ENCODE data around the gene RABAC1. TPM values are rescaled to one million over a fixed set of nuclear protein-coding genes. Genes with fewer than 3 reads are reported as not detected.

The RABAC1 gene
- total and polyA plus RNA-seq, 2 of the 8 experiments (the other 6 are each of a cell fraction or from before 2014, with no cell fraction given), result 124 to 439 TPM

Other genes starting within 250 kb of the RABAC1 start
- gene CEACAM6, start 203.8 kb downstream of the RABAC1 start, total RNA-seq (2021; fragmentation: NEBNext Ultra II Directional; extraction: Animal tissue kit (Norgen Biotek cat#: 25700)), result not detected in 2 replicates
- not detected in 2 replicates for gene CEACAM6, start 203.8 kb downstream of the RABAC1 start, polyA plus RNA-seq (2011; rRNA removed)
- not detected in 2 replicates for gene CEACAM3, start 162.7 kb downstream of the RABAC1 start, total RNA-seq (2021; fragmentation: NEBNext Ultra II Directional; extraction: Animal tissue kit (Norgen Biotek cat#: 25700))
- not detected in 2 replicates for gene CEACAM3, start 162.7 kb downstream of the RABAC1 start, polyA plus RNA-seq (2011; rRNA removed)
- not detected in 2 replicates for gene LYPD4, start 114.6 kb downstream of the RABAC1 start, total RNA-seq (2021; fragmentation: NEBNext Ultra II Directional; extraction: Animal tissue kit (Norgen Biotek cat#: 25700))
- 0.06 TPM in 1 of 2 replicates, not detected in the other for gene LYPD4, start 114.6 kb downstream of the RABAC1 start, polyA plus RNA-seq (2011; rRNA removed)
- gene DMRTC2, start 114.3 kb downstream of the RABAC1 start, total RNA-seq (2021; fragmentation: NEBNext Ultra II Directional; extraction: Animal tissue kit (Norgen Biotek cat#: 25700)), result not detected in 2 replicates
- gene DMRTC2, start 114.3 kb downstream of the RABAC1 start, polyA plus RNA-seq (2011; rRNA removed), result not detected in 2 replicates
- gene RPS19, start 99.1 kb downstream of the RABAC1 start, total RNA-seq (2021; fragmentation: NEBNext Ultra II Directional; extraction: Animal tissue kit (Norgen Biotek cat#: 25700)), result 2,817 and 2,831 TPM in 2 replicates
- 5,751 and 9,112 TPM in 2 replicates for gene RPS19, start 99.1 kb downstream of the RABAC1 start, polyA plus RNA-seq (2011; rRNA removed)
- gene CD79A, start 82.0 kb downstream of the RABAC1 start, total RNA-seq (2021; fragmentation: NEBNext Ultra II Directional; extraction: Animal tissue kit (Norgen Biotek cat#: 25700)), result 0.54 TPM in 1 of 2 replicates, not detected in the other
- gene CD79A, start 82.0 kb downstream of the RABAC1 start, polyA plus RNA-seq (2011; rRNA removed), result 0.77 and 0.83 TPM in 2 replicates
- gene ARHGEF1, start 76.1 kb downstream of the RABAC1 start, total RNA-seq (2021; fragmentation: NEBNext Ultra II Directional; extraction: Animal tissue kit (Norgen Biotek cat#: 25700)), result 49.0 and 54.6 TPM in 2 replicates
- 23.0 and 41.1 TPM in 2 replicates for gene ARHGEF1, start 76.1 kb downstream of the RABAC1 start, polyA plus RNA-seq (2011; rRNA removed)
- gene ERFL, start 30.9 kb downstream of the RABAC1 start, total RNA-seq (2021; fragmentation: NEBNext Ultra II Directional; extraction: Animal tissue kit (Norgen Biotek cat#: 25700)), result not detected in 2 replicates
- 0.08 and 0.12 TPM in 2 replicates for gene ERFL, start 30.9 kb downstream of the RABAC1 start, polyA plus RNA-seq (2011; rRNA removed)
- 35.8 and 41.2 TPM in 2 replicates for gene ATP1A3, start 34.9 kb upstream of the RABAC1 start, total RNA-seq (2021; fragmentation: NEBNext Ultra II Directional; extraction: Animal tissue kit (Norgen Biotek cat#: 25700))
- gene ATP1A3, start 34.9 kb upstream of the RABAC1 start, polyA plus RNA-seq (2011; rRNA removed), result 11.1 and 19.2 TPM in 2 replicates
- 42.9 and 45.1 TPM in 2 replicates for gene GRIK5, start 110.9 kb upstream of the RABAC1 start, total RNA-seq (2021; fragmentation: NEBNext Ultra II Directional; extraction: Animal tissue kit (Norgen Biotek cat#: 25700))
- gene GRIK5, start 110.9 kb upstream of the RABAC1 start, polyA plus RNA-seq (2011; rRNA removed), result 17.8 and 25.3 TPM in 2 replicates
- 27.0 and 28.6 TPM in 2 replicates for gene ZNF574, start 116.8 kb upstream of the RABAC1 start, total RNA-seq (2021; fragmentation: NEBNext Ultra II Directional; extraction: Animal tissue kit (Norgen Biotek cat#: 25700))
- gene ZNF574, start 116.8 kb upstream of the RABAC1 start, polyA plus RNA-seq (2011; rRNA removed), result 38.8 and 53.8 TPM in 2 replicates
- 6.1 and 7.2 TPM in 2 replicates for gene POU2F2, start 173.1 kb upstream of the RABAC1 start, total RNA-seq (2021; fragmentation: NEBNext Ultra II Directional; extraction: Animal tissue kit (Norgen Biotek cat#: 25700))
- gene POU2F2, start 173.1 kb upstream of the RABAC1 start, polyA plus RNA-seq (2011; rRNA removed), result 5.0 and 7.3 TPM in 2 replicates

All from H1 (cell line).